H1 (cell line): Measurements from ENCODE around the gene GRID2. TPM values are rescaled to one million over a fixed set of nuclear protein-coding genes. Genes with fewer than 3 reads are reported as not detected.

Experiments used
- CTCF ChIA-PET: fragments of 300-600 bp; sonication (Branson Sonifier 250); formaldehyde crosslinking; loops from one replicate; lab custom pipeline; 2021; ENCODE audit not compliant: partially characterized antibody; lab: Charles Lee
- POLR2A ChIA-PET: fragments of 300-600 bp; sonication (Branson Sonifier 250); formaldehyde crosslinking; loops from one replicate; lab custom pipeline; 2021; ENCODE audit warnings: inconsistent platforms; ENCODE audit not compliant: partially characterized antibody; lab: Charles Lee
- DNase-seq, 2 experiments: peaks; one replicate each; pipeline versions ENCODE4 v3.0.0 to v3.0.0-alpha.2; 2010 to 2022; ENCODE audit warnings: low spot score in 2 of 2, low read depth in 1 of 2, mixed read lengths in 1 of 2
- FAIRE-seq: peaks from 2 replicates; lab custom pipeline; 2011; peaks lifted over from hg19 to GRCh38; lab: Jason Lieb, UNC
- H2AFZ ChIP-seq: 2 replicates; pipeline ENCODE4 v1.8.1; 2012; ENCODE audit warnings: low read length, inconsistent platforms
- H2AK5ac ChIP-seq: 2 replicates; pipeline ENCODE4 v1.6.1; 2013; ENCODE audit warnings: low read depth, low read length
- H2BK120ac ChIP-seq: replicated peaks from 2 replicates; pipeline ENCODE3; 2013; ENCODE audit warnings: low read depth, low read length, inconsistent platforms
- H2BK12ac ChIP-seq: 2 replicates; pipeline ENCODE4 v1.6.1; 2013; ENCODE audit warnings: low read depth, low read length
- H2BK15ac ChIP-seq: 2 replicates; pipeline ENCODE4 v1.6.1; 2013; ENCODE audit warnings: low read length
- H2BK20ac ChIP-seq: 2 replicates; pipeline ENCODE4 v1.6.1; 2013; ENCODE audit warnings: low read length
- H2BK5ac ChIP-seq: 2 replicates; pipeline ENCODE4 v1.6.1; 2013; ENCODE audit warnings: low read depth, low read length
- H3K14ac ChIP-seq: 2 replicates; pipeline ENCODE4 v1.6.1; 2013; ENCODE audit warnings: inconsistent platforms; ENCODE audit not compliant: insufficient read length
- H3K18ac ChIP-seq: 2 replicates; pipeline ENCODE4 v1.6.1; 2013; ENCODE audit warnings: low read length; ENCODE audit errors: extremely low read depth
- H3K23ac ChIP-seq: 2 replicates; pipeline ENCODE4 v1.6.1; 2013; ENCODE audit warnings: inconsistent platforms; ENCODE audit not compliant: insufficient read length
- H3K23me2 ChIP-seq: 2 replicates; pipeline ENCODE4 v1.6.1; 2013; ENCODE audit warnings: low read depth, low read length
- H3K27ac ChIP-seq: 2 replicates; pipeline ENCODE4 v1.6.1; 2011; ENCODE audit warnings: low read depth, low read length, inconsistent platforms
- H3K27me3 ChIP-seq, 4 experiments: replicated peaks in 1 of 4; 1 replicate in 1 of 4; 2 replicates in 3 of 4; pipeline versions ENCODE4 v1.6.1 to v1.8.1; 2011 to 2013; ENCODE audit warnings: low read length in 3 of 4, mild to moderate bottlenecking in 3 of 4, inconsistent platforms in 2 of 4, mixed read lengths in 2 of 4, moderate library complexity in 1 of 4; ENCODE audit not compliant: control insufficient read depth in 3 of 4, insufficient read depth in 3 of 4; ENCODE audit errors: extremely low read depth in 1 of 4
- H3K36me3 ChIP-seq, 4 experiments: 2 replicates each; pipeline versions ENCODE4 v1.6.1 to v1.8.1; 2011 to 2013; ENCODE audit warnings: mild to moderate bottlenecking in 4 of 4, low read length in 3 of 4, moderate library complexity in 2 of 4, control low read depth in 1 of 4, inconsistent platforms in 1 of 4; ENCODE audit not compliant: insufficient read depth in 4 of 4, control insufficient read depth in 2 of 4
- H3K4ac ChIP-seq: replicated peaks from 2 replicates; pipeline ENCODE3; 2013; ENCODE audit warnings: low read length, low read depth, mixed read lengths, inconsistent platforms; ENCODE audit not compliant: insufficient read length
- H3K4me1 ChIP-seq, 4 experiments: replicated peaks in 1 of 4; 1 replicate in 1 of 4; 2 replicates in 3 of 4; pipeline versions ENCODE4 v1.6.1 to v1.8.1; 2011 to 2013; ENCODE audit warnings: low read length in 3 of 4, inconsistent platforms in 2 of 4, mixed read lengths in 1 of 4; ENCODE audit not compliant: insufficient read depth in 4 of 4, control insufficient read depth in 3 of 4
- H3K4me2 ChIP-seq, 2 experiments: 2 replicates each; pipeline versions ENCODE4 v1.6.1 to v1.8.1; 2011 to 2013; ENCODE audit warnings: low read depth in 2 of 2, low read length in 2 of 2, control low read depth in 1 of 2, inconsistent platforms in 1 of 2, mild to moderate bottlenecking in 1 of 2; ENCODE audit not compliant: insufficient read depth in 1 of 2
- H3K4me3 ChIP-seq, 4 experiments: fragments of 200-600, 300-600 bp in 1 of 4; sonication (generic), shearing (Covaris generic), sonication (Bioruptor Twin) in 1 of 4; 2 replicates each; pipeline versions ENCODE4 v1.5.1 to v1.8.1; 2011 to 2016; ENCODE audit warnings: low read length in 4 of 4, low read depth in 3 of 4, control low read depth in 2 of 4, inconsistent platforms in 2 of 4, mild to moderate bottlenecking in 2 of 4, mixed read lengths in 1 of 4, moderate library complexity in 1 of 4; ENCODE audit not compliant: insufficient read depth in 2 of 4; ENCODE audit errors: extremely low read depth in 1 of 4
- H3K56ac ChIP-seq: replicated peaks from 2 replicates; pipeline ENCODE3; 2013; ENCODE audit warnings: low read depth, mild to moderate bottlenecking, mixed read lengths, low read length, inconsistent platforms; ENCODE audit not compliant: insufficient read length
- H3K79me1 ChIP-seq: 2 replicates; pipeline ENCODE4 v1.6.1; 2013; ENCODE audit warnings: low read depth, low read length, control low read depth
- H3K79me2 ChIP-seq, 2 experiments: 2 replicates each; pipeline versions ENCODE4 v1.6.1 to v1.8.1; 2012 to 2013; ENCODE audit warnings: low read length in 2 of 2, mild to moderate bottlenecking in 2 of 2, inconsistent platforms in 1 of 2; ENCODE audit not compliant: insufficient read depth in 2 of 2, control insufficient read depth in 1 of 2
- H3K9ac ChIP-seq, 4 experiments: replicated peaks in 1 of 4; 1 replicate in 1 of 4; 2 replicates in 3 of 4; pipeline versions ENCODE4 v1.6.1 to v1.8.1; 2011 to 2013; ENCODE audit warnings: low read depth in 3 of 4, low read length in 3 of 4, control low read depth in 2 of 4, mild to moderate bottlenecking in 2 of 4, moderate library complexity in 2 of 4, inconsistent platforms in 1 of 4; ENCODE audit errors: extremely low read depth in 1 of 4
- H3K9me3 ChIP-seq, 2 experiments: 2 replicates each; pipeline versions ENCODE4 v1.6.1 to v1.8.1; 2012 to 2013; ENCODE audit warnings: mild to moderate bottlenecking in 2 of 2, moderate library complexity in 2 of 2, control low read depth in 1 of 2, inconsistent platforms in 1 of 2, low read depth in 1 of 2, low read length in 1 of 2, mixed read lengths in 1 of 2; ENCODE audit not compliant: insufficient read depth in 2 of 2
- H4K20me1 ChIP-seq, 2 experiments: replicated peaks in 1 of 2; 2 replicates each; pipeline versions ENCODE3 to v1.8.1; 2011 to 2013; ENCODE audit warnings: inconsistent platforms in 2 of 2, low read length in 2 of 2, mild to moderate bottlenecking in 1 of 2; ENCODE audit not compliant: insufficient read depth in 2 of 2, control insufficient read depth in 1 of 2
- H4K5ac ChIP-seq: 2 replicates; pipeline ENCODE4 v1.6.1; 2013; ENCODE audit warnings: low read length, low read depth, mixed read lengths, inconsistent platforms; ENCODE audit not compliant: insufficient read length
- H4K8ac ChIP-seq: 2 replicates; pipeline ENCODE4 v1.8.0; 2013; ENCODE audit warnings: mild to moderate bottlenecking, moderate library complexity, low read length, inconsistent platforms; ENCODE audit not compliant: insufficient read depth; ENCODE audit errors: extremely low read depth
- H4K91ac ChIP-seq: replicated peaks from 2 replicates; pipeline ENCODE3; 2013; ENCODE audit warnings: low read length, mixed read lengths, inconsistent platforms; ENCODE audit not compliant: insufficient read length
- BRCA1 ChIP-seq: IDR thresholded peaks from 2 replicates; pipeline ENCODE4 v1.6.1; 2012; ENCODE audit warnings: low read depth, low read length, improper control_type of control experiment
- CHD1 ChIP-seq: IDR thresholded peaks from 2 replicates; pipeline ENCODE4 v1.6.1; 2012; ENCODE audit warnings: low read depth, low read length, improper control_type of control experiment
- FOSL1 ChIP-seq: IDR thresholded peaks from 2 replicates; pipeline ENCODE4 v1.6.1; 2011; ENCODE audit warnings: mild to moderate bottlenecking, low read depth, low read length, moderate library complexity; ENCODE audit not compliant: insufficient read depth
- JUN ChIP-seq: IDR thresholded peaks from 2 replicates; pipeline ENCODE4 v1.6.1; 2011; ENCODE audit warnings: low read depth, mild to moderate bottlenecking, improper control_type of control experiment, low read length
- JUND ChIP-seq: IDR thresholded peaks from 2 replicates; pipeline ENCODE4 v1.6.1; 2011; ENCODE audit warnings: mild to moderate bottlenecking, improper control_type of control experiment, low read length
- KDM1A ChIP-seq: fragments of 200-600, 300-600 bp; sonication (generic); IDR thresholded peaks from 2 replicates; pipeline ENCODE4 v1.7.1; 2016; ENCODE audit warnings: mild to moderate bottlenecking, low read length, borderline replicate concordance
- NANOG ChIP-seq: IDR thresholded peaks from 2 replicates; pipeline ENCODE4 v1.6.1; 2011; ENCODE audit warnings: low read length, low read depth, mild to moderate bottlenecking, inconsistent platforms; ENCODE audit not compliant: insufficient read depth, poor library complexity, severe bottlenecking
- PHF8 ChIP-seq: fragments of 200-600 bp; sonication (generic); conservative IDR thresholded peaks from 2 replicates; pipeline ENCODE4 v1.7.1; 2012; ENCODE audit warnings: low read depth, mild to moderate bottlenecking, inconsistent platforms, low read length, moderate library complexity
- RAD21 ChIP-seq, 2 experiments: IDR thresholded peaks in 1 of 2; conservative IDR thresholded peaks in 1 of 2; 2 replicates each; pipeline ENCODE4 v1.6.1; 2011; ENCODE audit warnings: low read depth in 2 of 2, low read length in 2 of 2, improper control_type of control experiment in 1 of 2, inconsistent platforms in 1 of 2, mild to moderate bottlenecking in 1 of 2, moderate library complexity in 1 of 2
- RFX5 ChIP-seq: IDR thresholded peaks from 2 replicates; pipeline ENCODE4 v1.6.1; 2011; ENCODE audit warnings: low read depth, low read length, improper control_type of control experiment, borderline replicate concordance
- SAP30 ChIP-seq: fragments of 300-600 bp; sonication (generic); IDR thresholded peaks from 2 replicates; pipeline ENCODE4 v1.7.1; 2012; ENCODE audit warnings: low read length, moderate library complexity, mild to moderate bottlenecking, inconsistent platforms; ENCODE audit not compliant: insufficient read depth, insufficient replicate concordance
- SIN3A ChIP-seq, 2 experiments: IDR thresholded peaks in 1 of 2; conservative IDR thresholded peaks in 1 of 2; 2 replicates each; pipeline ENCODE4 v1.6.1; 2011 to 2012; ENCODE audit warnings: low read length in 2 of 2, improper control_type of control experiment in 1 of 2, low read depth in 1 of 2, mild to moderate bottlenecking in 1 of 2
- SP2 ChIP-seq: IDR thresholded peaks from 2 replicates; pipeline ENCODE4 v1.6.1; 2012; ENCODE audit warnings: mild to moderate bottlenecking, low read length, inconsistent platforms
- TAF7 ChIP-seq: optimal IDR thresholded peaks from 2 replicates; pipeline ENCODE3; 2011; ENCODE audit warnings: low read depth, mild to moderate bottlenecking, inconsistent platforms, low read length, moderate library complexity, borderline replicate concordance
- WGBS, 2 experiments: shearing (Covaris generic) in 1 of 2; methylation state at CpG; one replicate each; pipeline versions ENCODE4 v1.1.6 to v1.1.7; 2013 to 2015; ENCODE audit warnings: low lambda C conversion rate in 2 of 2, mixed read lengths in 2 of 2, inconsistent platforms in 1 of 2, low coverage in 1 of 2, missing lambda C conversion rate in 1 of 2; ENCODE audit not compliant: insufficient replicate concordance in 2 of 2, insufficient coverage in 1 of 2, insufficient read length in 1 of 2; ENCODE audit errors: extremely low coverage in 1 of 2, missing lambda C conversion rate in 1 of 2; 5-methylcytosine and 5-hydroxymethylcytosine counted together
- polyA plus RNA-seq, 7 experiments: library from polyadenylated mRNA; depleted of rRNA in 3 of 7; stranded (reverse) in 5 of 7; unstranded in 2 of 7; fragments of >200 nt in 5 of 7; fragments of 200-250 nt in 2 of 7; gene quantifications; 1 replicate in 5 of 7; 2 replicates in 1 of 7; 4 replicates in 1 of 7; pipeline versions ENCODE4 v1.2.1 to v1.2.3, GENCODE V29; 2011 to 2013; ENCODE audit warnings: missing spikeins in 2 of 7, mixed read lengths in 2 of 7
- total RNA-seq: library from RNA; stranded (reverse); fragmentation: NEBNext Ultra II Directional; extraction: Animal tissue kit (Norgen Biotek cat#: 25700); gene quantifications from 2 replicates; pipeline ENCODE4 v1.2.1, GENCODE V29; 2021

GRID2 gene
- total and polyA plus RNA-seq, 2 of the 8 experiments (the other 6 are each of a cell fraction or from before 2014, with no cell fraction given): 31.1 to 81.9 TPM

DNA sequence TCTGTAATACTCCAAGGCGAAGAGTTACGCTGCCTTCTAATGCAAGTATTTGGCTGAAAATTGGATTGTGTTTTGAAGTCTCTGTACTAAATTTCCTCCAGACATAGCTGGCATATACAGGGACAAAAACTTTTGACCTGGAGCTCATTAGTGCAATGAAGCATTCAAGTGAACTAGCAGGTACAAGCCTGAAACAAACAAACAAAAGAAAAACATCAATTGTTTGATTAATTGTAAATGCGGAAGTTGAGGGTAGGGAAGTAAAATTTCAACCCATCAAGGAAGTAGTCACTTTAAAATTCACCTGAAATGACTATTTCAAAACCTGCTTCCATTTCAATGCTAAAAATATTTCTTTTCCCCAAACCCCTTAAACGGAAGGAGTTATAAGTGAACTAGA lies 1008.5 kb downstream of the GRID2 start:
- ChIA-PET CTCF (no interaction called here), POLR2A (no interaction called here)
- no peak overlapping the region for H2BK120ac ChIP-seq
- no peak overlapping the region for H3K14ac ChIP-seq
- H2AK5ac ChIP-seq: no peak overlapping the region
- H3K79me1 ChIP-seq: no peaks in the 10 kb centered on the region
- FAIRE-seq (no peak), DNase-seq (no peak)
- H3K9ac ChIP-seq: no peak overlapping the region; a peak in 1 of 7 replicates
- no peak overlapping the region for H3K27ac ChIP-seq
- no peaks in the 10 kb centered on the region; a peak in 1 of 7 replicates for H3K4me1 ChIP-seq
- H2AFZ ChIP-seq: no peak overlapping the region
- WGBS, 2 experiments: 95% methylated on average over 4 of the region's 4 CpGs; no CpG with 5 or more reads in 1 of the 2 experiments
- no peak overlapping the region for H2BK12ac ChIP-seq
- no peaks in the 10 kb centered on the region for H4K20me1 ChIP-seq
- no peaks in the 10 kb centered on the region for H3K23me2 ChIP-seq
- no peaks in the 10 kb centered on the region for H3K27me3 ChIP-seq
- H3K4me2 ChIP-seq: no peak overlapping the region
- no peak overlapping the region for H3K4me3 ChIP-seq
- no peak overlapping the region for H4K91ac ChIP-seq
- H3K9me3 ChIP-seq: no peaks in the 10 kb centered on the region
- H4K5ac ChIP-seq: no peak overlapping the region
- no peak overlapping the region for H3K23ac ChIP-seq
- H3K79me2 ChIP-seq: no peaks in the 10 kb centered on the region
- no peak overlapping the region for H3K56ac ChIP-seq
- no peaks in the 10 kb centered on the region for H3K36me3 ChIP-seq
- H3K18ac ChIP-seq: no peak overlapping the region
- no peak overlapping the region for H2BK20ac ChIP-seq
- no peak overlapping the region for H2BK5ac ChIP-seq
- H4K8ac ChIP-seq: no peak overlapping the region
- no peak overlapping the region for H3K4ac ChIP-seq
- no peak overlapping the region for H2BK15ac ChIP-seq
- TF ChIP-seq SP2: no peak
- no peak for TF ChIP-seq RFX5
- no peak for TF ChIP-seq RAD21 (IDR thresholded peaks at IDR 0.05 in 1 of 2, conservative IDR thresholded peaks at IDR 0.05 in 1 of 2; ENCODE audit: low read depth in 2 of 2, low read length in 2 of 2)
- no peak for TF ChIP-seq NANOG
- TF ChIP-seq TAF7: no peak
- no peak for TF ChIP-seq JUN
- no peak for TF ChIP-seq BRCA1
- no peak for TF ChIP-seq FOSL1
- no peak for TF ChIP-seq SAP30
- TF ChIP-seq PHF8: no peak
- no peak for TF ChIP-seq JUND
- TF ChIP-seq CHD1: no peak
- TF ChIP-seq SIN3A (conservative IDR thresholded peaks at IDR 0.05 in 1 of 2, IDR thresholded peaks at IDR 0.05 in 1 of 2; ENCODE audit: low read depth in 1 of 2, low read length in 2 of 2): no peak
- no peak for TF ChIP-seq KDM1A
